Hepatic stellate cell (primary cell): ENCODE measurements around the gene CHODL.

Source experiments
- DNase-seq: peaks from one replicate; pipeline ENCODE4 v3.0.0; 2011; ENCODE audit warnings: low spot score

CHODL gene

GRCh38 chr21:18289876-18290275, 45.2 kb downstream of the CHODL start:
- no peak for DNase-seq

GRCh38 chr21:18294100-18294499, 49.5 kb downstream of the CHODL start:
- no peak for DNase-seq

- no peak for DNase-seq
Observed at GRCh38 chr21:18298228-18298627, 53.6 kb downstream of the CHODL start.
